ENCODE results near the gene ARHGAP9.

The ARHGAP9 gene

GRCh38 chr12:57520053-57520818, 40.6 kb upstream of the ARHGAP9 start, which contains the start of gene DDIT3 (continued):
- peak; percentile 34 for TF ChIP-seq REST (tag by site-specific recombination; IDR thresholded peaks at IDR 0.05)
- TF ChIP-seq ZSCAN16 (tag by site-specific recombination; IDR thresholded peaks at IDR 0.05) = 0 out of 2 replicates have a peak, but pooled peaks have one; percentile 48
- TF ChIP-seq TSHZ1 (tag by site-specific recombination; IDR thresholded peaks at IDR 0.05; ENCODE audit: borderline replicate concordance) = no peak
- TF ChIP-seq KLF16 (tag by site-specific recombination; IDR thresholded peaks at IDR 0.05) = peak; percentile 91
- TF ChIP-seq ZNF2 (tag by site-specific recombination; IDR thresholded peaks at IDR 0.05) = peak; percentile 88
- TF ChIP-seq ZNF692 (tag by site-specific recombination; IDR thresholded peaks at IDR 0.05) = peak; percentile 51
- TF ChIP-seq ZNF24 (tag by site-specific recombination; IDR thresholded peaks at IDR 0.05) = peak; percentile 75; the same call in 1 of the 2 replicates
- peak; percentile 46 for TF ChIP-seq KLF1 (tag by site-specific recombination; IDR thresholded peaks at IDR 0.05)
- TF ChIP-seq ZNF398 (tag by site-specific recombination; IDR thresholded peaks at IDR 0.05) = peak; percentile 91
- TF ChIP-seq KLF7 (tag by site-specific recombination; IDR thresholded peaks at IDR 0.05; ENCODE audit: borderline replicate concordance) = 0 out of 2 replicates have a peak, but pooled peaks have one; percentile 10
- no peak for TF ChIP-seq HOXC10 (CRISPR knock-in tag; IDR thresholded peaks at IDR 0.05)
- TF ChIP-seq ZNF366 (tag by site-specific recombination; conservative IDR thresholded peaks at IDR 0.05) = 0 out of 2 replicates have a peak, but pooled peaks have one; percentile 14
- TF ChIP-seq ZNF660 (tag by site-specific recombination; IDR thresholded peaks at IDR 0.05) = peak; percentile 92
- 0 out of 2 replicates have a peak, but pooled peaks have one; percentile 39 for TF ChIP-seq ZNF843 (tag by site-specific recombination; IDR thresholded peaks at IDR 0.05)
- no peak for TF ChIP-seq ZNF48 (tag by site-specific recombination; IDR thresholded peaks at IDR 0.05)
- TF ChIP-seq KLF10 (tag by site-specific recombination; IDR thresholded peaks at IDR 0.05) = peak; percentile 99
- TF ChIP-seq ZNF513 (tag by site-specific recombination; IDR thresholded peaks at IDR 0.05) = peak; percentile 63; the same call in 1 of the 2 replicates
- peak; percentile 30; the same call in 1 of the 2 replicates for TF ChIP-seq ZNF121 (tag by site-specific recombination; IDR thresholded peaks at IDR 0.05)
- TF ChIP-seq ZSCAN23 (tag by site-specific recombination; IDR thresholded peaks at IDR 0.05) = peak; percentile 61; the same call in 1 of the 2 replicates
- TF ChIP-seq ZIC2 (tag by site-specific recombination; IDR thresholded peaks at IDR 0.05) = peak; percentile 78
- TF ChIP-seq ZBTB26 (tag by site-specific recombination; optimal IDR thresholded peaks at IDR 0.05) = peak; percentile 66
- TF ChIP-seq BCL11B (tag by site-specific recombination; IDR thresholded peaks at IDR 0.05; ENCODE audit: low read depth) = peak; percentile 78; the same call in 1 of the 2 replicates
- TF ChIP-seq ZNF184 (tag by site-specific recombination; IDR thresholded peaks at IDR 0.05) = peak; percentile 36; the same call in 1 of the 2 replicates
- TF ChIP-seq ZNF169 (tag by site-specific recombination; IDR thresholded peaks at IDR 0.05) = 0 out of 2 replicates have a peak, but pooled peaks have one; percentile 26

Data from HEK293 (cell line).